Heart left ventricle (tissue), 13 donors: ENCODE results near the gene CPB2.

Source experiments
- CTCF ChIP-seq, 12 donors: fragments of 200-600 bp; sonication (generic) in 4 of 12; IDR thresholded peaks; one replicate each; pipeline versions ENCODE4 v1.5.0 to v1.8.0; 2018 to 2022; ENCODE audit warnings: antibody characterized with exemption in 12 of 12, mild to moderate bottlenecking in 5 of 12
- POLR2A ChIP-seq, 2 donors: fragments of 450-650 bp; IDR thresholded peaks; one replicate each; pipeline ENCODE4 v1.6.1; 2017; ENCODE audit warnings: antibody characterized with exemption in 2 of 2, mild to moderate bottlenecking in 2 of 2, moderate library complexity in 2 of 2
- donor health status: ischemic (EF 13 %, LVEDD 7.1; RV severe dilation, severe dysfunction).
- donor health status: DM: no; HTN: yes; CAD: no.
- donor health status: DM: no; HTN: no; CAD: no.
- donor health status: ischemic (EF 25% LVEDD 6.9; RV normal size, moderate dysfunction).
- donor health status: ischemic (EF 25% LVEDD 5.7; RV mildly dilated, moderate dysfunction).
- donor health status: ischemic (EF 35%, LVEDD 5.7; RV mildly dilated, moderate dysfunction).
- donor health status: nonischemic (EF 11% LVEDD 7.7; RV severe dilation, severe dysfunction).
- donor health status: DM: yes; HTN: yes; CAD: no.
- donor health status: PGD.
- donor health status: ischemic (EF 29% LVEDD 5.4; RV normal size, mild dysfunction).
- donor health status: nonischemic (EF 23%, LVEDD 6.1; RV moderate dilation, normal function).

GRCh38 chr13:46031581-46032263 is 73.1 kb downstream of the CPB2 start:
- TF ChIP-seq CTCF (IDR thresholded peaks at IDR 0.05), result no peak
- no peak for TF ChIP-seq POLR2A (IDR thresholded peaks at IDR 0.05)
